ENCODE results near the gene KRTAP3-2. TPM values are rescaled to one million over a fixed set of nuclear protein-coding genes. Genes with fewer than 3 reads are reported as not detected.

The KRTAP3-2 gene
- total RNA-seq, 1 donor, result not detected

GRCh38 chr17:40995116-40995515, 4.6 kb downstream of the KRTAP3-2 start:
- no peak overlapping the region for H3K4me3 ChIP-seq (ENCODE audit: low read length)

GRCh38 chr17:40993839-40994238, 5.9 kb downstream of the KRTAP3-2 start, which contains the start of gene KRTAP3-3:
Gene KRTAP3-3, minus strand, starts transcription at chr17:40994164. Its CDS starts 67 bp downstream, at chr17:40994097.
- Histone ChIP-seq H3K4me1 (ENCODE audit: insufficient read depth, low read length) (no peaks in the 10 kb centered on the region), H3K4me3 (ENCODE audit: low read length) (no peak within 1 kb of the TSS), H3K9me3 (ENCODE audit: low read depth, low read length) (no peaks in the 10 kb centered on the region), H3K27me3 (ENCODE audit: insufficient read depth, low read length) (peaks cover 51% of the 10 kb centered on the region)

More at GRCh38 chr17:40995116-40995515, 4.6 kb downstream of the KRTAP3-2 start:
- no peaks in the 10 kb centered on the region for H3K4me1 ChIP-seq (ENCODE audit: insufficient read depth, low read length)
- peaks cover 51% of the 10 kb centered on the region for H3K27me3 ChIP-seq (ENCODE audit: insufficient read depth, low read length)
- H3K9me3 ChIP-seq (ENCODE audit: low read depth, low read length), result no peaks in the 10 kb centered on the region

GRCh38 chr17:40993084-40993483, 6.6 kb downstream of the KRTAP3-2 start:
- H3K4me1 ChIP-seq (ENCODE audit: insufficient read depth, low read length), result no peaks in the 10 kb centered on the region

GRCh38 chr17:40992666-40993065, 7.0 kb downstream of the KRTAP3-2 start:
- H3K9me3 ChIP-seq (ENCODE audit: low read depth, low read length), result no peaks in the 10 kb centered on the region
- H3K27me3 ChIP-seq (ENCODE audit: insufficient read depth, low read length), result peaks cover 45% of the 10 kb centered on the region
- no peak overlapping the region for H3K4me3 ChIP-seq (ENCODE audit: low read length)
- H3K4me1 ChIP-seq (ENCODE audit: insufficient read depth, low read length), result no peaks in the 10 kb centered on the region

More at GRCh38 chr17:40993084-40993483, 6.6 kb downstream of the KRTAP3-2 start:
- Histone ChIP-seq H3K9me3 (ENCODE audit: low read depth, low read length) (no peaks in the 10 kb centered on the region), H3K27me3 (ENCODE audit: insufficient read depth, low read length) (peaks cover 49% of the 10 kb centered on the region), H3K4me3 (ENCODE audit: low read length) (no peak overlapping the region)

GRCh38 chr17:40986920-40987319, 12.8 kb downstream of the KRTAP3-2 start:
- Histone ChIP-seq H3K27me3 (ENCODE audit: insufficient read depth, low read length) (peaks cover 19% of the 10 kb centered on the region), H3K4me1 (ENCODE audit: insufficient read depth, low read length) (no peaks in the 10 kb centered on the region), H3K9me3 (ENCODE audit: low read depth, low read length) (no peaks in the 10 kb centered on the region), H3K4me3 (ENCODE audit: low read length) (no peak overlapping the region)

- Histone ChIP-seq H3K4me1 (ENCODE audit: insufficient read depth, low read length) (no peaks in the 10 kb centered on the region), H3K4me3 (ENCODE audit: low read length) (no peak within 1 kb of the TSS), H3K27me3 (ENCODE audit: insufficient read depth, low read length) (peaks cover 12% of the 10 kb centered on the region), H3K9me3 (ENCODE audit: low read depth, low read length) (no peaks in the 10 kb centered on the region)
These were observed 15.5 kb downstream of the KRTAP3-2 start, which contains the start of gene KRT40 for GRCh38 chr17:40984226-40984625. Gene KRT40, minus strand, starts transcription at chr17:40984326. Its CDS starts 53 bp downstream, at chr17:40984273.

GRCh38 chr17:40981115-40981514, 18.6 kb downstream of the KRTAP3-2 start:
- Histone ChIP-seq H3K4me1 (ENCODE audit: insufficient read depth, low read length) (no peaks in the 10 kb centered on the region), H3K27me3 (ENCODE audit: insufficient read depth, low read length) (peaks cover 20% of the 10 kb centered on the region), H3K9me3 (ENCODE audit: low read depth, low read length) (no peaks in the 10 kb centered on the region), H3K4me3 (ENCODE audit: low read length) (no peak overlapping the region)

GRCh38 chr17:40980596-40980995, 19.1 kb downstream of the KRTAP3-2 start:
- Histone ChIP-seq H3K4me3 (ENCODE audit: low read length) (no peak overlapping the region), H3K4me1 (ENCODE audit: insufficient read depth, low read length) (no peaks in the 10 kb centered on the region), H3K9me3 (ENCODE audit: low read depth, low read length) (no peaks in the 10 kb centered on the region), H3K27me3 (ENCODE audit: insufficient read depth, low read length) (peaks cover 24% of the 10 kb centered on the region)

- Histone ChIP-seq H3K27me3 (ENCODE audit: insufficient read depth, low read length) (peaks cover 26% of the 10 kb centered on the region), H3K9me3 (ENCODE audit: low read depth, low read length) (no peaks in the 10 kb centered on the region), H3K4me3 (ENCODE audit: low read length) (no peak overlapping the region), H3K4me1 (ENCODE audit: insufficient read depth, low read length) (no peaks in the 10 kb centered on the region)
These were observed 19.6 kb downstream of the KRTAP3-2 start for GRCh38 chr17:40980117-40980516.

- Histone ChIP-seq H3K4me1 (ENCODE audit: insufficient read depth, low read length) (no peaks in the 10 kb centered on the region), H3K9me3 (ENCODE audit: low read depth, low read length) (no peaks in the 10 kb centered on the region), H3K4me3 (ENCODE audit: low read length) (no peak overlapping the region), H3K27me3 (ENCODE audit: insufficient read depth, low read length) (peaks cover 17% of the 10 kb centered on the region)
These were observed 21.0 kb downstream of the KRTAP3-2 start for GRCh38 chr17:40978575-40979151.

- Histone ChIP-seq H3K9me3 (ENCODE audit: low read depth, low read length) (no peaks in the 10 kb centered on the region), H3K4me1 (ENCODE audit: insufficient read depth, low read length) (no peaks in the 10 kb centered on the region), H3K27me3 (ENCODE audit: insufficient read depth, low read length) (peaks cover 15% of the 10 kb centered on the region), H3K4me3 (ENCODE audit: low read length) (no peak overlapping the region)
These were observed 24.2 kb downstream of the KRTAP3-2 start for GRCh38 chr17:40975516-40975915.

- Histone ChIP-seq H3K4me1 (ENCODE audit: insufficient read depth, low read length) (no peaks in the 10 kb centered on the region), H3K27me3 (ENCODE audit: insufficient read depth, low read length) (peaks cover 15% of the 10 kb centered on the region), H3K9me3 (ENCODE audit: low read depth, low read length) (no peaks in the 10 kb centered on the region), H3K4me3 (ENCODE audit: low read length) (no peak overlapping the region)
These were observed 25.3 kb downstream of the KRTAP3-2 start for GRCh38 chr17:40974366-40974765.

GRCh38 chr17:40967582-40967981, 32.1 kb downstream of the KRTAP3-2 start:
- Histone ChIP-seq H3K9me3 (ENCODE audit: low read depth, low read length) (no peaks in the 10 kb centered on the region), H3K4me3 (ENCODE audit: low read length) (no peak overlapping the region), H3K4me1 (ENCODE audit: insufficient read depth, low read length) (no peaks in the 10 kb centered on the region), H3K27me3 (ENCODE audit: insufficient read depth, low read length) (peaks cover 8% of the 10 kb centered on the region)

- Histone ChIP-seq H3K27me3 (ENCODE audit: insufficient read depth, low read length) (peaks cover 8% of the 10 kb centered on the region), H3K4me3 (ENCODE audit: low read length) (no peak within 1 kb of the TSS), H3K9me3 (ENCODE audit: low read depth, low read length) (no peaks in the 10 kb centered on the region), H3K4me1 (ENCODE audit: insufficient read depth, low read length) (no peaks in the 10 kb centered on the region)
These were observed 32.9 kb downstream of the KRTAP3-2 start, which contains the start of gene KRT39 for GRCh38 chr17:40966848-40967247. Gene KRT39, minus strand, starts transcription at chr17:40966948. Its CDS starts 92 bp downstream, at chr17:40966856.

GRCh38 chr17:40963838-40964237, 35.9 kb downstream of the KRTAP3-2 start:
- Histone ChIP-seq H3K27me3 (ENCODE audit: insufficient read depth, low read length) (peaks cover 4% of the 10 kb centered on the region), H3K4me1 (ENCODE audit: insufficient read depth, low read length) (no peaks in the 10 kb centered on the region), H3K9me3 (ENCODE audit: low read depth, low read length) (no peaks in the 10 kb centered on the region), H3K4me3 (ENCODE audit: low read length) (no peak overlapping the region)

GRCh38 chr17:40962059-40962561, 37.6 kb downstream of the KRTAP3-2 start:
- Histone ChIP-seq H3K4me1 (ENCODE audit: insufficient read depth, low read length) (no peaks in the 10 kb centered on the region), H3K27me3 (ENCODE audit: insufficient read depth, low read length) (peaks cover 3% of the 10 kb centered on the region), H3K9me3 (ENCODE audit: low read depth, low read length) (no peaks in the 10 kb centered on the region), H3K4me3 (ENCODE audit: low read length) (no peak overlapping the region)

Data from mononuclear cell (primary cell).